NOMO-1 (cell line): ENCODE data around the gene CDC42BPB.
A peak's percentile ranks its signal among the peaks of the same experiment; 100 is the strongest.
"Not testable (repeated sequence)": the region's sequence is repeated elsewhere in the genome, so short reads cannot be mapped to it uniquely, and the experiment has no call there.

Experiments used
- DNase-seq, 2 experiments: peaks; one replicate each; lab custom pipeline; 2025; ENCODE audit not compliant: unreplicated experiment in 2 of 2; lab: John Stamatoyannopoulos, UW

The CDC42BPB gene

DNA sequence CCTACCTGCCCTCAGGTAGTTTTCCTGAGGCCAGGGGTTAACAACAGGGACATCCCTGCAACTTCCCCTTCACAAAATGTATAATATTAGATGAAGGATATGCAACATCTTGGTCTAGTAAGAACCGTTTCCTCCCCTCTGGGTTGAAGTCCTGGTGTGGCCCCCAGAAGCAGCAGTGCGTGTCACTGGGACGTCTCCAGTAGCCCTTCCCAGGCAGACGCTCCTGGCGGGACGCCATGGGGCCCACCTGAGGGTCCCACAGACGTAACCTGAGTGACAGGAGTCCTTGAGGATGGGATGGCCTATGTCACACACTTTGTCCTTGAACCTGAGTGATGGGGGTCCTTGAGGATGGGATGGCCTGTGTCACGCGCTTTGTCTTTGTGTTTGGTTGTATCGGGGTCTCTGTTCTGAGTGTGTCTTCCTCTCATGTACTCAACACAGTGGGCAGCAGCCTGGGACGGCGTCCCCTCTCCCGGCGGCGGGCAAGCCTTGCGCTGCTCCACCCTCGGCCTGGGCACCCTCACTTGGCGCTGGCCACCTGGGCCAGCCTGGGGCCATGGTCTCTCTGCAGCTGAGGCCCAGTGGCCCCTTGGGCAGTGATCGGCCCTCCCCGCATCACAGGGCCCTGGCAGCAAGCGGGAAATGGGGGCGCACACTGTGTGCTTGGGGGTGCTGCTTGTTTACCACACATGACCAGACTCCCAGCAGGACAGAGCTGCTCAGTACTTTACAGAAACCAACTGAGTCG is 149.2 kb downstream of the CDC42BPB start:
- DNase-seq: no peak

- DNase-seq: no peak
Measured at GRCh38 chr14:102907303-102907844, 150.0 kb downstream of the CDC42BPB start.

GRCh38 chr14:102906616-102907302 is 150.6 kb downstream of the CDC42BPB start:
- DNase-seq: no peak

DNA sequence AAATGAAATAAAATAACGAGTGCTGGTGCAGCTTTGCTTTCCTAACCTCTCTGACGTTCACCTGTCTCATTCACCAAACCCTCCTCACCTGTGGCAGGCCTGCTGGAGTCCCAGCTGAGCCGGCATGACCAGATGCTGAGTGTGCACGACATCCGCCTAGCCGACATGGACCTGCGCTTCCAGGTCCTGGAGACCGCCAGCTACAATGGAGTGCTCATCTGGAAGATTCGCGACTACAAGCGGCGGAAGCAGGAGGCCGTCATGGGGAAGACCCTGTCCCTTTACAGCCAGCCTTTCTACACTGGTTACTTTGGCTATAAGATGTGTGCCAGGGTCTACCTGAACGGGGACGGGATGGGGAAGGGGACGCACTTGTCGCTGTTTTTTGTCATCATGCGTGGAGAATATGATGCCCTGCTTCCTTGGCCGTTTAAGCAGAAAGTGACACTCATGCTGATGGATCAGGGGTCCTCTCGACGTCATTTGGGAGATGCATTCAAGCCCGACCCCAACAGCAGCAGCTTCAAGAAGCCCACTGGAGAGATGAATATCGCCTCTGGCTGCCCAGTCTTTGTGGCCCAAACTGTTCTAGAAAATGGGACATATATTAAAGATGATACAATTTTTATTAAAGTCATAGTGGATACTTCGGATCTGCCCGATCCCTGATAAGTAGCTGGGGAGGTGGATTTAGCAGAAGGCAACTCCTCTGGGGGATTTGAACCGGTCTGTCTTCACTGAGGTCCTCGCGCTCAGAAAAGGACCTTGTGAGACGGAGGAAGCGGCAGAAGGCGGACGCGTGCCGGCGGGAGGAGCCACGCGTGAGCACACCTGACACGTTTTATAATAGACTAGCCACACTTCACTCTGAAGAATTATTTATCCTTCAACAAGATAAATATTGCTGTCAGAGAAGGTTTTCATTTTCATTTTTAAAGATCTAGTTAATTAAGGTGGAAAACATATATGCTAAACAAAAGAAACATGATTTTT is 151.9 kb downstream of the CDC42BPB start:
- DNase-seq: no peak

DNA sequence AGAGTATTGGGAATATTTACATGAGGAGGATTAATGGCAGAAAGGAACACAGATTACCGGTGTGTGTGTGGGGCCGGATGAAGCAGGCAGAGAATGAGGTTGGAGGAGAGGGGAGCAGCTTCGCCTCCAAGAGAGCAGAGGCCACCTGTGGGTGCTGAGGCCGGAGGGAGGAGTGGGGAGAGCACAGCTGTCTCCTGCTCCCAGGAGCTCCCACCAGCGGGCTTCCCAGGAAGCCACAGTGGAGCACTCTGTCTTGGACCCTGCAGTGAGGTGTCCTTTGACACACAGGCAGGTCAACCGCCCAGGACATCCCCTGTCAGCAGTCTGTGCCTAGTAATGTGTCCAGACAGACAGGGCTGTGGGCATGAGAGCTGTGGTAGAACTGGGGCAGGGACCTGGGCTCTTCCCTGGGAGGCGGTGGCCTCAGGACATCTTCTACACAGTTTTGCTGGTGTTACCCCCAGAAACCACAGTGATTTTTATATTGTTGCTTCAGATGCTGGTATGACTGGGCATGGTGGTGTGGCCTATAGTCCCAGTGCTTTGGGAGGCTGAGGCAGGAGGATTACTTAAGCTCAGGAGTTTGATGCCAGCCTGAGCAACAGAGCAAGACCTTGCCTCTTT is 153.3 kb downstream of the CDC42BPB start:
- DNase-seq: no peak

- DNase-seq: no peak
Measured at GRCh38 chr14:102903248-102903888, 154.0 kb downstream of the CDC42BPB start.

- no peak for DNase-seq
Measured at GRCh38 chr14:102902523-102903247, 154.7 kb downstream of the CDC42BPB start.

DNA sequence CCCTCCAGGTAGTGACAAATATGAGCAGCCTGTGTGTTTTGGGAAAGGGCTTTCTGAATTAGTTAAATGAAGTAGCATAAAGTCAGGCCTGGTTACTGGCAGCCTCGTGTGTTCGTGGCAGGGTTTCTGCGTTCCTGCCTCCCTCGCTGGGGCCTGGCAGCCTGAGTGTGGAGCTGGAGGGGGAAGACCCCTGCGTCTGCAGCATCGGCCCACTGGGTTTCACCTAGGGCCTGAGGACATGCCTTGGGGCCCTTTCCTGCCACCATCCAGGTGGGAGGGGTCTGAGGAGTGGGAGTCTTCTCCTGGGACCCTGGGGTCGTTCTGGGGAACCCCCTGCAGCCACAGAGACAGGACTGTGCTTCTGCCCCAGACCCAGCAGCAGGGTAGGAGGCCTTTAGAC is 155.3 kb downstream of the CDC42BPB start:
- no peak for DNase-seq

DNA sequence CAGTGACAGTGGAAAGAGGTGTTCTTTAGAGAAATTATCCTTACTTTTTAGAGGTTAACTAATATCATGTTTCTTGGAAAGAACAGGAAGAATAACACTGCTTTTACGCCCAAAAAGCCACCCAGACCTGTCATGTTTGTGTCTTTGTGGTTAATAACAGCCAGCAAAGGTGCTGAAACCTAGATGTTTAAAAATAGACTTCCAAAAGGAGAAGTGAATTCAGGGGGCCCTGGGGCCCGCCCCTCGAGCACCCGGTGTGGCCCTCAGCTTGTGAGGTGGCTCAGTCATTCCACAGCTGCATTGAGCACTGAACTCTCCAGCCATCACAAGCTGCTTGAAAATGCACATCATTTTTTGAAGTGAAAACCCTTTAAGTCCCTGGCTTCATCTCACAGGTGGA is 155.7 kb downstream of the CDC42BPB start:
- DNase-seq: peak; percentile 34 to 54

DNA sequence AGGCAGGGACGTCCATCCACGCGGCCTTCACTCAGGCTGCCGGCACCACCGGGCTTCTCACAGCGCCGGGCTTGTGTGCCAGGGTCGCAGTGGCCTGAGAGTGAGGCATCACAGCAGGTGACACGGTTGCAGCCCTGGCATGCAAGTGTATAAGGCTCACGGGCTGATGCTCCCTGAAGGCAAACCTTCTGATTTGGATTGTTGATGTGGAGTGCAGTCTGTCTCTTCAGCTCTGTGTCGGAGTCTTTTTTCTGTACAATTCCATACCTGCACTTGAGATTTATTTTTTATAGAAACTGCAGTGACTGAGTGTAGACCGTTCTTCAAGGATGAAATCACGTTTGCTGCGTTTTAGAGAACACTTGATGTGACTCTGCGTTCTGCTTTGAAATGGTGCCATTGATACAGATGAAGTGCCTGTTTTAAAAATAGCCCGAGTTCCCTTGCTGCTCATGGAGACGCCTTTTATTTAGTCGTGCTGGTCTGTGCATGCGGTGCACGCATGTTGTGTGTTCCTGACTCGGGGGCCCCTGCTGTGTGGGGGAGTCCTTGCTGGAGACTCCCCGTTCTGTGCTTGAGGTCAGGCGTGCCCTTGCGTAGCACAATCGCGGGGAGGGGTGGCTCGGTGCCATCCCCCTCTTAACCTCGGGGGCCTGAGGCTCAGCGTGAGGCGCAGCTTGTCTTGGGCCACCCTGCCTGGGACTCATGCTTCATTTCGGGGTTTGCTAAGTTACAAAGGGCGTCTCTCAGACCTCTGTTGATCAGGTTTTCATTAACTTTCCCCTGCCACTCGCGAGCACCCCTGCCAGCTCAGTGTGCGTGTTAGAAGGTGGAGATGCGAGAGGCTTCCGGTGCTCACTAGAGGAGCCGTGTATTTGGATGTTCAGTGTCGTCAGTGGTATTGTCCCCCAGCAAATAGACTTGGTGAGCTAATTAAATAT is 156.4 kb downstream of the CDC42BPB start:
- DNase-seq: no peak

- DNase-seq: no peak
Measured at GRCh38 chr14:102899516-102899900, 157.8 kb downstream of the CDC42BPB start.

DNA sequence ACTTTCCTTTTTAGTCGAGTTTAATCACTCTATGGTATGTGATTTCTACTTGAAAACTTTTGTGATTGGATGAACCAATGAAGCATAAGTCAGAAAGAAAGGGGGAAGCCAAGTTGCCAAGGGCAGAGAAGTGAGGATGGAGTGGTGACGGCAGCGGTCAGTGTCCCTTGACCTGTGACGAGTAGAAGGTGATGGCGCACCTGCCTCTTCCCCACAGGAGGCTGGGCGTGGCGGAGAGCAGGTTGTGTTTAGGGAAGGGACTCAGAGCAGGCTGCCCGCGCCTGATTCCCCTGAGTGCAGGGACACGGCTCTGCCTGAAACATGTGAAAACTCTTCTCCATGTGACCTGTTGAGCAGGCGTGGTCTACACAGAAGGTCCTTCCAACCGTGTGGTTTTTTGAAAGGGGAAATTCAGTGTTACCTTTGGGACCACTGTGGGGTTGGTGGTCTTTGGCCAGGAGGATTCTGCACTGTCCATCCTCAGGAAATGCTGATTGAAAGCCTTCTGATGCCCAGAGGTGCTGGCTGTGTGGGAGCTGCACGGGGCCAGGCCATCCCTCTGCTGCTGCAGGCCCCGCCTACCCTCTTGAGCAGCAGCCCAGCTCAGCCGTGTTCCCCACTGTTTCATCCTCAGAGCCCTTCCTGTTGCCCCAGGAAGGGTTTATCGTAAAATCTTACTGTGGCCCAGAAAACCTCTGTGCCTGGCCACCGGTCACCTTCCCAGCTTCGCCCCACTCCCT is 158.4 kb downstream of the CDC42BPB start:
- no peak for DNase-seq

GRCh38 chr14:102898298-102898697 is 159.1 kb downstream of the CDC42BPB start:
- no peak for DNase-seq

- no peak for DNase-seq
Measured at GRCh38 chr14:102897299-102898027, 159.9 kb downstream of the CDC42BPB start.

DNA sequence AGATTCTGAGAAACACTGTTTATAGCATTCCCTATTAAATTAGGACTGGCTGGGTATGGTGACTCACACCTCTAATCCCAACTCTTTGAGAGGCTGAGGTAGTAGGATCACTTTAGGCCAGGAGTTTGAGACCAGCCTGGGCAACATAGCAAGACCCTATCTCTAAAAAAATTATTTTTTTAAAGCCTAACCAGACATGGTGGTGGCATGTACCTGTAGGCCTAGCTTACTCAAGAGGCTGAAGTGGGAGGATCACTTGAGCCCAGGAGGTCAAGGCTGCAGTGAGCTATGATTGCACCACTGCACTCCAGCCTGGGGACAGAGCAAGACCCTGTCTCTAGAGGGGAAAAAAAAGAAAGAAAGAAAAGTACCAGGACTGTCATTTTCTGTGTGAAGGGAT is 160.6 kb downstream of the CDC42BPB start:
- DNase-seq: not testable (repeated sequence)

GRCh38 chr14:102893452-102893851 is 163.9 kb downstream of the CDC42BPB start:
- no peak for DNase-seq

- no peak for DNase-seq
Measured at GRCh38 chr14:102892651-102893050, 164.7 kb downstream of the CDC42BPB start.
